Measurements from ENCODE around the gene ZNF490. TPM values are rescaled to one million over a fixed set of nuclear protein-coding genes. Genes with fewer than 3 reads are reported as not detected.
"Not testable (repeated sequence)": the region's sequence is repeated elsewhere in the genome, so short reads cannot be mapped to it uniquely, and the experiment has no call there.

The ZNF490 gene
- total RNA-seq, 2 experiments from 2014 or later = 6.2 to 7.1 TPM

GRCh38 chr19:12626958-12627357 is 16.3 kb upstream of the ZNF490 start:
- Mint-ChIP-seq H3K36me3 (ENCODE audit: low read depth) (peaks cover 70% of the 10 kb centered on the region), H3K9me3 (peaks cover 9% of the 10 kb centered on the region)
- no peak for TF ChIP-seq CTCF (IDR thresholded peaks at IDR 0.05)

GRCh38 chr19:12623361-12624031 is 12.9 kb upstream of the ZNF490 start:
- H3K27me3 Mint-ChIP-seq = no peaks in the 10 kb centered on the region
- H3K27ac ChIP-seq (ENCODE audit: low read depth in 1 of 2, low read length in 2 of 2) = no peak overlapping the region
- H3K9me3 Mint-ChIP-seq = no peaks in the 10 kb centered on the region
- peaks cover 11% of the 10 kb centered on the region for H3K4me1 ChIP-seq (ENCODE audit: insufficient read depth, low read length)
- no peaks in the 10 kb centered on the region for H3K27me3 ChIP-seq (ENCODE audit: control insufficient read depth in 1 of 2, insufficient read depth in 2 of 2, low read length in 2 of 2)
- H3K4me1 Mint-ChIP-seq (ENCODE audit: low read depth) = peaks cover 26% of the 10 kb centered on the region
- no peak overlapping the region for H3K4me3 Mint-ChIP-seq
- DNase-seq = no peak
- ChIA-PET POLR2A (interaction anchor here (0.6 to 2.4 kb wide), 2 partner anchors 10 to 16 kb away, joined by 3 to 10 read pairs; no protein-coding TSS in a partner anchor), CTCF (interaction anchor here (0.6 to 2.1 kb wide), 3 partner anchors 17 to 1364 kb away, joined by 3 to 7 read pairs (median 4); no protein-coding TSS in a partner anchor)
- peaks cover 51% of the 10 kb centered on the region for H3K36me3 ChIP-seq (ENCODE audit: insufficient read depth, low read length)
- peaks cover 9 to 17% of the 10 kb centered on the region in 2 experiments for H3K9me3 ChIP-seq (ENCODE audit: control insufficient read depth in 1 of 2, insufficient read depth in 1 of 2, low read length in 2 of 2)
- H3K36me3 Mint-ChIP-seq (ENCODE audit: low read depth) = peaks cover 54% of the 10 kb centered on the region
- H3K27ac Mint-ChIP-seq = no peak overlapping the region
- no peak overlapping the region for H3K4me3 ChIP-seq (ENCODE audit: low read length)
- TF ChIP-seq CTCF (IDR thresholded peaks at IDR 0.05) = no peak
- intact Hi-C loops (cut with DNase I, micrococcal nuclease) = no loop called here
- no peak for ATAC-seq (ENCODE audit: poor library complexity)

More at GRCh38 chr19:12626958-12627357, 16.3 kb upstream of the ZNF490 start:
- Histone ChIP-seq H3K27me3 (ENCODE audit: control insufficient read depth in 1 of 2, insufficient read depth in 2 of 2, low read length in 2 of 2) (no peaks in the 10 kb centered on the region), H3K4me1 (ENCODE audit: insufficient read depth, low read length) (peaks cover 2% of the 10 kb centered on the region), H3K4me3 (ENCODE audit: low read length) (no peak overlapping the region), H3K9me3 (ENCODE audit: control insufficient read depth in 1 of 2, insufficient read depth in 1 of 2, low read length in 2 of 2) (peaks cover 9 to 23% of the 10 kb centered on the region in 2 experiments), H3K27ac (ENCODE audit: low read depth in 1 of 2, low read length in 2 of 2) (no peak overlapping the region), H3K36me3 (ENCODE audit: insufficient read depth, low read length) (peaks cover 64% of the 10 kb centered on the region)
- Mint-ChIP-seq H3K4me1 (ENCODE audit: low read depth) (peaks cover 17% of the 10 kb centered on the region), H3K27me3 (no peaks in the 10 kb centered on the region), H3K27ac (no peak overlapping the region), H3K4me3 (no peak overlapping the region)
- DNase-seq = no peak
- ChIA-PET POLR2A (no interaction called here), CTCF (no interaction called here)
- intact Hi-C loops (cut with DNase I, micrococcal nuclease) = no loop called here
- ATAC-seq (ENCODE audit: poor library complexity) = no peak

GRCh38 chr19:12621253-12622024 is 10.8 kb upstream of the ZNF490 start:
- H3K27ac Mint-ChIP-seq; intact Hi-C loops (cut with DNase I, micrococcal nuclease); H3K4me3 ChIP-seq (ENCODE audit: low read length); H3K27me3 ChIP-seq (ENCODE audit: control insufficient read depth in 1 of 2, insufficient read depth in 2 of 2, low read length in 2 of 2); ATAC-seq (ENCODE audit: poor library complexity); CTCF ChIA-PET; H3K27me3 Mint-ChIP-seq; H3K27ac ChIP-seq (ENCODE audit: low read depth in 1 of 2, low read length in 2 of 2); H3K9me3 ChIP-seq (ENCODE audit: control insufficient read depth in 1 of 2, insufficient read depth in 1 of 2, low read length in 2 of 2); POLR2A ChIA-PET; H3K9me3 Mint-ChIP-seq; DNase-seq; H3K4me3 Mint-ChIP-seq: not testable (repeated sequence)
- Histone ChIP-seq H3K4me1 (ENCODE audit: insufficient read depth, low read length) (peaks cover 11% of the 10 kb centered on the region), H3K36me3 (ENCODE audit: insufficient read depth, low read length) (peaks cover 37% of the 10 kb centered on the region)
- H3K36me3 Mint-ChIP-seq (ENCODE audit: low read depth) = peaks cover 39% of the 10 kb centered on the region
- H3K4me1 Mint-ChIP-seq (ENCODE audit: low read depth) = peaks cover 31% of the 10 kb centered on the region

Measured in CD4-positive, alpha-beta T cell (primary cell).